ENCODE measurements around the gene MPHOSPH10.

- TF ChIP-seq GATA2 (IDR thresholded peaks at IDR 0.05; ENCODE audit: low read depth, low read length) (no peak), GATA3 (IDR thresholded peaks at IDR 0.05; ENCODE audit: low read depth, low read length) (no peak)
Observed at GRCh38 chr2:71174207-71174606, 43.8 kb downstream of the MPHOSPH10 start.
